HT1080 (cell line): ENCODE results near the gene PKMYT1. TPM values are rescaled to one million over a fixed set of nuclear protein-coding genes. Genes with fewer than 3 reads are reported as not detected.
"Not testable (repeated sequence)": the region's sequence is repeated elsewhere in the genome, so short reads cannot be mapped to it uniquely, and the experiment has no call there.

ENCODE experiments used
- DNase-seq: peaks from one replicate; pipeline ENCODE4 v3.0.0-alpha.2; 2015; ENCODE audit warnings: low read depth
- total RNA-seq: library from RNA; depleted of rRNA; stranded (reverse); fragments of >200 nt; shearing (Covaris generic); gene quantifications from 2 replicates; pipeline ENCODE4 v1.2.3, GENCODE V29; 2014

The PKMYT1 gene
- total RNA-seq, 1 experiment from 2014 or later, result 46.9 TPM

- no peak for DNase-seq
These were observed 17.7 kb downstream of the PKMYT1 start for GRCh38 chr16:2962334-2963073.

GRCh38 chr16:2960183-2961010, 19.8 kb downstream of the PKMYT1 start:
- DNase-seq, result no peak

GRCh38 chr16:2959206-2959605, 21.0 kb downstream of the PKMYT1 start:
- no peak for DNase-seq

- no peak for DNase-seq
These were observed 23.7 kb downstream of the PKMYT1 start for GRCh38 chr16:2956579-2956956.

- DNase-seq, result no peak
These were observed 24.3 kb downstream of the PKMYT1 start for GRCh38 chr16:2955779-2956578.

GRCh38 chr16:2955438-2955778, 24.8 kb downstream of the PKMYT1 start:
- no peak for DNase-seq

GRCh38 chr16:2954656-2955381, 25.4 kb downstream of the PKMYT1 start:
- no peak for DNase-seq

- DNase-seq, result no peak
These were observed 26.3 kb downstream of the PKMYT1 start for GRCh38 chr16:2953706-2954627.

- DNase-seq, result no peak
These were observed 27.6 kb downstream of the PKMYT1 start for GRCh38 chr16:2952679-2953078.

- DNase-seq, result no peak
These were observed 29.5 kb downstream of the PKMYT1 start for GRCh38 chr16:2950773-2951172.

GRCh38 chr16:2950353-2950724, 29.9 kb downstream of the PKMYT1 start:
- DNase-seq, result no peak

- no peak for DNase-seq
These were observed 30.4 kb downstream of the PKMYT1 start for GRCh38 chr16:2949705-2950352.

- no peak for DNase-seq
These were observed 31.2 kb downstream of the PKMYT1 start for GRCh38 chr16:2948807-2949704.

GRCh38 chr16:2946649-2947048, 33.6 kb downstream of the PKMYT1 start:
- no peak for DNase-seq

- not testable (repeated sequence) for DNase-seq
These were observed 36.5 kb downstream of the PKMYT1 start for GRCh38 chr16:2943716-2944115.

- no peak for DNase-seq
These were observed 38.2 kb downstream of the PKMYT1 start for GRCh38 chr16:2942045-2942444.

GRCh38 chr16:2939968-2940367, 40.3 kb downstream of the PKMYT1 start:
- DNase-seq, result no peak

GRCh38 chr16:2938206-2938605, 42.0 kb downstream of the PKMYT1 start:
- no peak for DNase-seq

GRCh38 chr16:2937170-2937569, 43.1 kb downstream of the PKMYT1 start:
- no peak for DNase-seq
